ENCODE measurements around the gene VASP. TPM values are rescaled to one million over a fixed set of nuclear protein-coding genes. Genes with fewer than 3 reads are reported as not detected.

The VASP gene
- polyA plus RNA-seq, 3 donors: 132 to 154 (median 144) TPM

DNA sequence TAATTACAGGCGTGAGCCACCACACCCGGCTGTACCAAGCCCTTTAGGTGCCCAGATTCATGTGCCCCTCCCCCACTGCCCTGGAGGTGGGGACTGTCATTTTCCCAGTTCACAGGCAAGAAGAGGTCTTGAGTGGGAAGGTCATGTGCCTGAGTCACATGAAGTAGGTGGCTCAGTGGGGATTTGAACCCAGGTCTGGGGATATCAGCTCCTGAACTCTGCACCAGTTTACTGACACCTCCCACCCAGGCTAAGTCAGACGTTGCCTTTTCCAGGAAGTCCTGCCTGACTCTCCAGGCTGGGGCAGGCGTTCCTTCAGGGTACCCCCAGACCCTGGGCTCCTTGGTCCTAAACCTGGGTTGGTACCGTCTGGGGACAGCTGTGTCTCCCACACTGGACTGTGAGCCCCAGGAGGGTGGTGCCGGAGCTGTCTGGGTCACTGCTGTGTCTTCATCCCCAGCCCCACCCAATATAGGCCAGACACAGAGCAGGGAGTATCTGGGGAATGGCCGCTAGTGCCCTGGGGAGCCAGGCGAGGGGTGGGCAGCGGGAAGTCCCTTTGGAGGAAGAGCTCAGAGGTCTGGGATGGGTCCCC is 8.6 kb downstream of the VASP start:
- DNase-seq: peak; percentile 49 to 71 (median 68)
- H3K9me3 Mint-ChIP-seq: no peaks in the 10 kb centered on the region
- peaks cover 52 to 86% of the 10 kb centered on the region in 2 donors for H3K36me3 Mint-ChIP-seq
- Histone ChIP-seq H3K79me2 (ENCODE audit: insufficient read depth, low read length) (peaks cover 94% of the 10 kb centered on the region), H3K36me3 (replicated peaks in 1 of 2; ENCODE audit: control insufficient read depth in 1 of 2, insufficient read depth in 2 of 2, low read length in 2 of 2) (peaks cover 38 to 57% of the 10 kb centered on the region in 2 donors), H3K9ac (ENCODE audit: insufficient read depth, low read length, poor library complexity, severe bottlenecking) (peak overlapping the region; percentile 68), H3K4me3 (replicated peaks in 1 of 3; ENCODE audit: low read depth in 2 of 3, low read length in 3 of 3) (peak overlapping the region; percentile 2 to 100 (median 32)), H3K27me3 (ENCODE audit: control insufficient read depth in 2 of 2, insufficient read depth in 2 of 2, low read length in 2 of 2) (no peaks in the 10 kb centered on the region), H3K27ac (ENCODE audit: low read depth in 1 of 2, low read length in 2 of 2) (peak overlapping the region; percentile 84 to 96), H2AFZ (ENCODE audit: insufficient read depth, low read depth, low read length, poor library complexity, severe bottlenecking) (no peak overlapping the region), H3K4me1 (ENCODE audit: control insufficient read depth in 1 of 2, insufficient read depth in 2 of 2, low read length in 2 of 2) (peaks cover 72 to 80% of the 10 kb centered on the region in 2 donors), H3K9me3 (replicated peaks in 1 of 2; ENCODE audit: control insufficient read depth in 1 of 2, insufficient read depth in 1 of 2, low read length in 2 of 2) (no peaks in the 10 kb centered on the region), H3K4me2 (replicated peaks; ENCODE audit: extremely low read depth, low read length, poor library complexity, severe bottlenecking) (peak overlapping the region; percentile 79), H4K20me1 (ENCODE audit: insufficient read depth, low read length) (peaks cover 95% of the 10 kb centered on the region)
- intact Hi-C loops (cut with micrococcal nuclease): no loop called here
- 0% methylated on average over 4 of the region's 9 CpGs for WGBS (ENCODE audit: insufficient coverage)
- H3K4me3 Mint-ChIP-seq: peak overlapping the region; percentile 74 to 80
- TF ChIP-seq CTCF (IDR thresholded peaks at IDR 0.05): no peak
- H3K27ac Mint-ChIP-seq: peak overlapping the region; percentile 97 to 99 (median 99)
- H3K4me1 Mint-ChIP-seq: peaks cover 75% of the 10 kb centered on the region
- H3K27me3 Mint-ChIP-seq (ENCODE audit: low read depth in 3 of 3): no peaks in the 10 kb centered on the region

DNA sequence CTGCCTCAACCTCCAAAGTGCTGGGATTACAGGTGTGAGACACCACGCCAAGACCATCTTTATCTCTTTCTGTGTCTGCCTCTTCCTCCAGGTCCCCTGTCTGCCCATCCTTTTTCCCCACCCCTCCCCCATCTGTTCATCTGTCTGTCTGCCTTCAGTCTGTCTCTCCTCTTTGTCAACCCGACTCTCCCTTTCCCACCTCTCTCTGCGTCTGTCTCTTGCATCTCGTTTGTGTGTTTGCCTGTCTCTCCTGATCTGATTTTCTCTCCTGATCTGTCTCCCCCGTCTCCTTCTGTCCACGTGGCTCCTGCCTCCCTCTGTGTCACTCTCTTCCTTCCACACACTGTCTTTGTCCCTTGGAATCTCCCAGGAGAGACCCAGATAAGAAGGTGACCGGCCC is 10.0 kb downstream of the VASP start:
- peaks cover 92% of the 10 kb centered on the region for H3K79me2 ChIP-seq (ENCODE audit: insufficient read depth, low read length)
- H3K9ac ChIP-seq (ENCODE audit: insufficient read depth, low read length, poor library complexity, severe bottlenecking): no peak overlapping the region
- H3K4me1 ChIP-seq (ENCODE audit: control insufficient read depth in 1 of 2, insufficient read depth in 2 of 2, low read length in 2 of 2): peaks cover 72 to 80% of the 10 kb centered on the region in 2 donors
- Mint-ChIP-seq H3K4me1 (peaks cover 72% of the 10 kb centered on the region), H3K27me3 (ENCODE audit: low read depth in 3 of 3) (no peaks in the 10 kb centered on the region), H3K4me3 (no peak overlapping the region), H3K36me3 (peaks cover 51 to 85% of the 10 kb centered on the region in 2 donors), H3K9me3 (no peaks in the 10 kb centered on the region), H3K27ac (peak overlapping the region in 5 of 7 donors; percentile 60 to 99 (median 83))
- DNase-seq: no peak
- no peak overlapping the region for H3K4me2 ChIP-seq (replicated peaks; ENCODE audit: extremely low read depth, low read length, poor library complexity, severe bottlenecking)
- no peaks in the 10 kb centered on the region for H3K9me3 ChIP-seq (replicated peaks in 1 of 2; ENCODE audit: control insufficient read depth in 1 of 2, insufficient read depth in 1 of 2, low read length in 2 of 2)
- H3K27me3 ChIP-seq (ENCODE audit: control insufficient read depth in 2 of 2, insufficient read depth in 2 of 2, low read length in 2 of 2): no peaks in the 10 kb centered on the region
- intact Hi-C loops (cut with micrococcal nuclease): no loop called here
- no peak overlapping the region for H3K4me3 ChIP-seq (replicated peaks in 1 of 3; ENCODE audit: low read depth in 2 of 3, low read length in 3 of 3)
- H4K20me1 ChIP-seq (ENCODE audit: insufficient read depth, low read length): peaks cover 95% of the 10 kb centered on the region
- no peak overlapping the region for H2AFZ ChIP-seq (ENCODE audit: insufficient read depth, low read depth, low read length, poor library complexity, severe bottlenecking)
- H3K36me3 ChIP-seq (replicated peaks in 1 of 2; ENCODE audit: control insufficient read depth in 1 of 2, insufficient read depth in 2 of 2, low read length in 2 of 2): peaks cover 51 to 61% of the 10 kb centered on the region in 2 donors
- H3K27ac ChIP-seq (ENCODE audit: low read depth in 1 of 2, low read length in 2 of 2): peak overlapping the region in 1 of 2 donors; percentile 3
- TF ChIP-seq CTCF (IDR thresholded peaks at IDR 0.05): no peak
- WGBS (ENCODE audit: insufficient coverage): 84% methylated on average over 7 of the region's 7 CpGs
